IPS DF 4.7 (cell line): ENCODE data around the gene TESPA1.
A peak's percentile ranks its signal among the peaks of the same experiment; 100 is the strongest.

Experiments
- DNase-seq: peaks from one replicate; pipeline ENCODE4 v3.0.0-alpha.2; 2013; ENCODE audit warnings: low spot score; ENCODE audit errors: extremely low read depth

TESPA1 gene, protein sequence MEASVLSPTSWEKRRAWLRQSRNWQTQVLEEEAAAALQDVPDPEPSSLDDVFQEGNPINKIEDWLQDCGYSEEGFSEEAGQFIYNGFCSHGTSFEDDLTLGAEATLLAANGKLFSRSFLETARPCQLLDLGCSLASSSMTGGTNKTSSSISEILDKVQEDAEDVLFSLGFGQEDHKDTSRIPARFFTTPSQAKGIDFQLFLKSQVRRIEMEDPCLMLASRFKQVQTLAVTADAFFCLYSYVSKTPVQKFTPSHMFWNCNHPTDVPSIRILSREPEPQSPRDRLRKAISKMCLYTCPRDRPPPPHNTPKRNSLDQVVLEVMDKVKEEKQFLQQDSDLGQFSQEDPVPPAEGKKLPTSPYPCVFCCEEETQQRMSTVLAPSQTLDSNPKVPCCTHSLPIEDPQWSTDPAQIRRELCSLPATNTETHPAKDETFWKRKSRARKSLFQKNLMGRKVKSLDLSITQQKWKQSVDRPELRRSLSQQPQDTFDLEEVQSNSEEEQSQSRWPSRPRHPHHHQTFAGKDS

DNA sequence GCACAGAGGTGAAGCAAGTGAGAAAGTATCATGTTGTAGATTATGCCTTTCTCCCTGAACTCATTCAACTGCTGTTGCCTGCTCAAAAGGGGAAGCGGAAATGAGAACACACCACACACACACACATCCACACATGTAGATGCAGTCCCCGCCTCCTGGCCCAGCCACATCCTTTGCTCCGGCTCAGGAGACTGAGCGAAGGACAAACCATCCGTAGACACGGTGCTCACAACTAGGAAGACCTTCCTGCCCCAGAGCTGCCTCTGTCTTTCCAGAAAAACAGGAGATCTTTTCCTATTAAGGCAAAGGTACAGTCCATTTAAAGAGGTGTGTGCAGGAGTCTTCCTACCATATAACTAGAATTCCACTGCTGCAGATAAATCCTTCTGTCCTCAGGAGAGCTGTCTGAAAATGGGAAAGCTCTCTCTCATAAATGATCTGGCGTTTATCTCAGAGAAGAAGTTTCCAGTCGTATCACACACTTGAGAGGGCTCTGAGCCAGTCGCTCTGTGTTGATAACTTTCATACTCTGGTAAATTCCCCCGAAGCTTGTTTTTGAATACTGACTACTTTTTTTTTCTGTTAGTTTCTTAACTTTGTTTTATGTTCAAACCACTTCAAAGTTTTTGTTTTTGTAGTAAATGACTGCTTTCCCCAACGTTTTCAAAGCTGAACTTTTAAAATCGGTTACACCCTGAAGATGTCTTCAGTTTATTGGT, at the start of gene TESPA1:
Gene TESPA1, minus strand, starts transcription at position 105 of the 719 bp plus-strand sequence. CDS start 10,200 bp downstream, outside the sequence.
- DNase-seq, result no peak

DNA sequence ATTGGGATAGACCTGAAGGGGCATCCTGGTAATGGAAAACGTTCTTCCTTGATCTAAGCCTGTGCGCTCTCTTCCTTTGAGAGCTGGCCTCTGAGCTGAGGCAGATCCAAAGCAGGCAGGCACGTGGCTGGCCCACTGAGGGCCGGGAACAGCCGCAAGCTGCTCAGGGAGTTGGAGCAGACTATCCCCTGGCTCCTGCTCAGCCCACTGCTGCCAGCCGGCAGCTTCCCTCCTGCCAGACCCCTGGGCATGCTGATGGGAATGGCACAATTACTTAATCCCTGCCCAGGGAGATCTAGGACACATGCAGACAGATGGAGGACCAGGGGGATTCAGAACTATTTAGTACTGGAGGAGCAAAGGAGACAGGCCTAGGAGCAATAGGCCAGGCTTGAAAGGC, 49.7 kb upstream of the TESPA1 start:
- no peak for DNase-seq

DNA sequence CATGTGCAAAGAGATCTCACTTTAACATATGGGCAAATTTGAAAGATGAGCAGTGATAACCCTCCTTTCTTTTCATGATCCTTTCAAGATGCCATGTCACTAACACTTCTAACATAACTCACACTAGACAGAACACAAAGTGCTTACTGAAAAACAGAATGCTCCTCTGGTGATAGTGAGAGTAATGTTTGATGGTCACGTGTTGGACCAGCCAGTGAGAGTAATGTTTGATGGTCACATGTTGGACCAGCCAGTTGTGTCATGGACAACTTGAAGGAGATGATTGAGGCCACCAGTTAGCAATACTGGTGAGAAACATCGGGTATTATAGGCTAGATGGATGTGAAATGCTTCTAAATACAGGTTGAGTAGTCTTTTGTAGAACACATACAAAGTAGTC, 40.9 kb upstream of the TESPA1 start:
- DNase-seq, result no peak

DNA sequence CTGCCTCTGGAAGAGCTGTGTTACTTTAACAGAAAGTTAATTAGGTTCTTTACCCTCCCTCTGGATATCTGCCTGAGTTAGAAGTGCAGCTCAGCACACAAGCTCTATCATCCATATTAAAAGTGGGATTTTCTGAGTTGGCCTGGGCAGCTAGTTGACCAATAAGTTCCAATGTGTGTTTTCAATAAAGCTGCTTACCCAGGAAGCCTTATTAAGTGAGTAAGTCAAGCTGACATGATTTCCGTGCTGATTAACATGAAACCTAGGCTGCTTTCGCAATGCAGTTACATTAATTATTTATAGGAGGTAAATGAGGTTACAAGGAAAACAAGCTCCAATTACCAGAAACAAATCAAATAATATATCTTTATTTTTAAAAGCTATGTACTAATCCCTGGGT, 40.0 kb upstream of the TESPA1 start:
- DNase-seq, result no peak

- peak; percentile 85 for DNase-seq
Observed at GRCh38 chr12:55019784-55020183, 35.2 kb upstream of the TESPA1 start, which contains the start of gene NEUROD4. Gene NEUROD4 (plus strand): TSS chr12:55019974. CDS start chr12:55026440, 6,466 bp downstream.

DNA sequence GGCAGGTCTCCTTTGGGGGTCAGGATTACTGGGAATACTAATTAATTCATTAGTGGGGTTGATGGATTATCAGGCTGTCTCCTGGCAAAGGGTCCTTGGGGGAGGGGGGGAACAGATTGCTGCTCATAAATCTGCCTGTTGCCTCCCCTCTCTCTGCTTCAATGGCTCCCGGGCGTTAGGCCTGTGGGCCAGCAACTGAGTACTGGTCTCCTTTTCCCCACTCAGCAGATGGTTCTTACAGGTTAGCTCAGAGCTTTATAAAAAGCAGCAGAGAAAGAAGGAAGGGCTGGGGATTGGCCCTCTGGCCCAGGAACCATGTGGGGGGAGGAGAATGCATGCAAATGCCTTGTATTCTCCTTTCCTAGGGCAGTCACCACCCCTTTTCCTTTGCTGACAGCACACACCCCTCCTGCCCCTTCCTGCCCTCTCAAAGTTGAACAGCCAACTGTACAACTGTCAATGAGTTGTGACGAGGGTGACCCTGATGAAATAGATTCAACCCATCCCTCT, 32.9 kb upstream of the TESPA1 start:
- no peak for DNase-seq

DNA sequence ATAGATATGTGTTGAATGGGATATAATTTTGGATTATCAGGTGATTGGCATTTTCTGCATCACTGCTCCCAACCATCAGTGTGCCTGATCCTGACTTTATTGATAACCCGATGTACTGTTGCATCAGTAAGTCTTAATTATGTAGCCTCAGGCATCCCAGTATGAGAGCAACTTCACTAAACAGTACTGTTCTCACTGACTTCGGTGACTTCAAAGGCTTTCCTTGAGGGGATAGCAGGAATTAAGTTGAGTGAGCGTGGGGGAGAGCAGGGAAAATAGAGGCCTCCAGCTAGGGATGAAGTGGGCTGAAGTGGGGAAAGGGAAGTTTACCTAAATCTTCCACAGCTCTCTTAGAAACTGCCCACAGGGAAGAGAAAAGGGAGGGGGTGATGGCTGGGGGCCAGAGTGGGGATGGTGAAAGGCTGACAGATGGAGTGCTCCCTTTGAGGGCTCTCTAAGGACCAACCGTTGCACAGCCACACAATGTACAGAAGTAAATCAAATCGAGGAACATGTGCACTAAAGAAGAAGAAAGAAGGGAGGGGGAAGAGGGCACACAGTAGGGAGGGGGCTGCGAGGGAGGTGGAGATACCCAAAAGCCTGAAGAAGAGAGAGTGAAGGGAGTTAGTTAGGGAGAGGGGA, 24.5 kb upstream of the TESPA1 start:
- no peak for DNase-seq

GRCh38 chr12:55002355-55002754, 17.8 kb upstream of the TESPA1 start:
- no peak for DNase-seq

DNA sequence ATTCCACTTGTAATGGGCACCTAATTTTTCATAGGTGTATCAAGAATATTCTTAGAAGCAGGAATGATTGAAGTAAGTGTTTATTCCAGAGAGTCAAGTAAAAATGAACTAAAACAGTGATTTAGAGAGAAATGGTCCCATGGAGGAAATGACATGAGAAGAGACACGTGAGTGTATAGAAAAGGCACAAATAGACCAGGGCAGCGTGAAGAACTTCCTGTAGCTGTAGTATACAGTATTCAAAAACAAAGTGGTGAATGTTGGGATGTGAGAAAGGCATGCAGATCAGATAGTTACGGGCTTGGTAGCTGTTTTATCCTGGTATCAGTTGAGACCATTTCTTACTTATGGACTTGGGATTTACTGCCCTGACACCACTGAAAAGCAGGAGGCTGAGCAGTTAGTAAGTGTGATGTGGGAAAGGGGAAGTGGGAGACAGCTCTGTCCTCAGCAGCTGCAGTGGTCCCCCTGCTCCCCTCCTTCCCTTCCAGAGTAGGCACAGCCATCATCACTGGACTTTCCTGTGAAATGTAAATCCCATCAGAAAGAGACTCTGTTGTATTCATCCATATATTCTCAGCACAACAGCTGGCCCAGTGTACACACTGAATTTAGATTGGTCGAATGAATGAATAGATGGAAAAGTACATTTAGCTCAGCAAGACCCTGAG, 16.8 kb upstream of the TESPA1 start:
- DNase-seq, result no peak

- no peak for DNase-seq
Observed at GRCh38 chr12:54998958-54999510, 14.5 kb upstream of the TESPA1 start.

DNA sequence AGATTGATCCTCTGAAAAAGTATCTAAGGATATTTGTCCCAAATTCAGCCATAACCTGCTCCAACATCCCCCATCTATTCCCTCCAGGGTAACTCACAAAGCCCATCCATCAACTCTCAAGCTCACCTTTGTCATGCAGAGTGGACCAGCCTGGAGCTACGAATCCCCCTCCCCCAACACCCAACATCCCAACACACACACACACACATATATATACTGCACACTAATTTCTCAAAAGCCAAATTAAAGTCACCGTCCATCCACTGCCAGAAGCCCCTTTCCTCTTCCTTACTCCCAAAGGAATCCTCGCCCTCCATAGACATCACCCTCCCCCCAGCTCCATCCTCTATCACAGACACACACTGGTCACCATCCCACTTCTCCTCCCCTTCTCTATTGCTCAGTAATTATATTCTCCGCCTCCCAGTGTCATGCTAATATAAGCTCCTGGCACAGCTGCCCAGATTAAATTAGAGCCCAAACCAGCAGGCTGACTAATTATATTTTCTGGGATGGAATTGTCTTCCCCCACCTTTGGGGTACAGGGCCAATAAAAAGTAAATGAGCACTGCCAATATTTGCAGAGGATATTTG, 13.5 kb upstream of the TESPA1 start:
- peak; percentile 38 for DNase-seq

DNA sequence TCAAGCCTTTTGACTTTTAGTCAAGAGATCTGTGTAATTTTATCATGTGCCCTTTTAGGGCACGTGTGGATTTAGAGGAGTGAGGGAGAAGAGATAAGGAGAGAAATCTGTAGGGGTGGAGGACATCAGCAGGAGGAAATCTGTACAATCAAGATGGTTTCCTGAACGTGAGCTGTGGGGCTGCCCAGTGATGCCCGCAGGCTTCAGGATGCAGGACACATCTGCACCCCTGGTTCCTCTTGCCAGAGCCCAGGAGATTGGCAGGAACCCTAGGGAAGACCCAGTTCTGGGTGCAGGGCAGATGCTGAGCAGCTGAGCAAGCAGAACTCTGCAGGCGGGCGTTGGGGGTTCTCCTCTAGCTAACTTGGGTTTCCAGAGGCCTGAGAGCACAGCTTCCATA, 11.6 kb upstream of the TESPA1 start:
- DNase-seq, result no peak

GRCh38 chr12:54993181-54993835, 8.7 kb upstream of the TESPA1 start:
- DNase-seq, result peak; percentile 56

GRCh38 chr12:54991991-54992375, 7.4 kb upstream of the TESPA1 start:
- no peak for DNase-seq

DNA sequence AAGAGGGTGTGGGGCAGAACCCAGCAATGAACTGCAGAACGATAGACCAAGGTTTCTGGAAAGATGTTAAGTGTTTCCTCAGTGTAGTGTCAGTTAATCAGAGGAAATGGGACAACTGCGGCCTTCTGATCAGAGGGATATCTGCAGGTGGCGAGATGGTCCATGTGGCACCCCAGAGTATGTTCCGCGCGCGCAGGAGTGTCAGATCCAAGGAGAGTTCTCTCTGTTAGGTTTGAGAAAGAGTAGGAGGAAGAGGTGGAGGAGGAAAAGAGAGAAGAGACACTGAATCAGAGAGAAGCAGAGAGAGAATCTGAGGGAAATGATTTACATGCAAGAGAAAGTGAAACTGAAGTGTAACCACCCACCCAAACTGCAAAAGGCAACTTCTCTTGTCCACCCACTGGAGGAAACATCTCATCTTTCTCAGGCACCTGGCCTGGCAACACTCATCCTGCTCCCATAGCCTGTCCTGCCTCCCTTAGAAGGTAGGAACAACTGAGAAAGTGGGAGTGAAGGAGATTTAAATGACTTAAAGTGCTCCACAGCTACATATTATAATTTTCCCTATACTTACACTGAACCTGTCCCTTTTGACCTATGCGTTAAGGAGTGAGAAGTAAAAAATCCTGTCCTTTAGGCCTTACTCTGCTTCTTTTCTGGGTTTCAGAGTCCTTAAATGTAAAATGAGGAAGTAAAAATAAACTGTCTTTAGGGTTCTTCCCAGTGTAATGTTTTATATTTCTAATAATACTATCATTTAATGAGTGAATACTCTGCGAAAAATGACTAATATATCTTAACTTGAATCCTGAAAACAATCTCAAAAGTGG, 6.8 kb upstream of the TESPA1 start:
- no peak for DNase-seq

DNA sequence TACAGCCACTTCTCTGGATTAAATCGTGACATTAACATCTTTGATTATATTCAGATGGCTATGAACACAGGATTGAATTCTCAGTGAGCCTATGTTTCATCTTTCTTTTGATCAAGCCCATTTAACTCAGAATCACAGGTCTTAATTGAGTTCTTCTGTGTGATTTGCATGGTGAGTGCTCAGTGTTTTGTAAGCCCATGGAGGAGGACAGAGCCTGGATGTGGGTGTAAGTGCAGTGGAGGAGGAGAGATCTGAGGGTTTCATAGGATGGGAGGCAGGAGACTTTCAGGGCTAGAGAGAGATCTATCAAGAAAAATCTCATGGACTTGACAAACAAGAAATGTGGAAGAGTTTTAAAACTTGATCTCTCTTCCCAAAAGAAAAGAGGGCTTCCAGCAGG, 5.3 kb upstream of the TESPA1 start:
- DNase-seq, result no peak

DNA sequence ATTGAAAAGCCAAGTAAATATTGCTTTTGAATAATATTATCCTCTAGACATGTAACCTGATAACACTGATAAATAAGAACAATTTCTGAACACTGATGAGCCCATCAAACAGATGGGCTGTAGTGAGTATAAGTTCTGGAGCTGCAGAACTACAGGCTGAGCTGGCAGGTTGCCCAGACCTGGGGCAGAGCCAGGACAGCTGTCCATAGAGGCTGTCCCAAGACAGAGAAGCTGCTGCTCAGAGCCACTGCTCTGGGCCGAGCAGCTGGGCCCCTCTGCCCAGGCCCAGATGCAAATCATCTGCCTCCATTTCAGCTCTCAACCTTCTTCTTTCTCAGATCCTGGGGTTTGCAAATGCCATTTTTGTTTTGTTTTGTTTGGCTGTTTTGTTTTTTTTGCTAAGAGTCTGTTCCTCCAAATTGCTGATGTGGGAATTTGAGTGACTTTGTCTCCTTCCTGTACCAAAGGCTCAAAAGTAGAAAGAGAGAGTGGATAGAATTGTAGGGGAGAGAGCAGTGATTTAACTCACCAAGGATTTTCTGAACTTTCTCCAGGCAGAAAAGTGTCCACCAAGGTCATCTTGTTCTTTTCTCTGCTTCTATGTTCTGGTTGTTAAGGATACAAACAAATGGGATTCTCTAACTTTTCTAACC, 4.0 kb upstream of the TESPA1 start:
- no peak for DNase-seq

- DNase-seq, result no peak
Observed at GRCh38 chr12:54987611-54988231, 3.2 kb upstream of the TESPA1 start.
